ENCODE data around the gene USP13. TPM values are rescaled to one million over a fixed set of nuclear protein-coding genes. Genes with fewer than 3 reads are reported as not detected.

The USP13 gene
- total RNA-seq, 2 donors from 2014 or later, result 6.5 to 10.3 TPM

GRCh38 chr3:179833294-179833693, 180.5 kb downstream of the USP13 start:
- Mint-ChIP-seq H3K27ac (no peak overlapping the region), H3K36me3 (no peaks in the 10 kb centered on the region), H3K9me3 (no peaks in the 10 kb centered on the region)
- DNase-seq (ENCODE audit: low spot score in 2 of 2) (no peak), ATAC-seq (no peak)

DNA sequence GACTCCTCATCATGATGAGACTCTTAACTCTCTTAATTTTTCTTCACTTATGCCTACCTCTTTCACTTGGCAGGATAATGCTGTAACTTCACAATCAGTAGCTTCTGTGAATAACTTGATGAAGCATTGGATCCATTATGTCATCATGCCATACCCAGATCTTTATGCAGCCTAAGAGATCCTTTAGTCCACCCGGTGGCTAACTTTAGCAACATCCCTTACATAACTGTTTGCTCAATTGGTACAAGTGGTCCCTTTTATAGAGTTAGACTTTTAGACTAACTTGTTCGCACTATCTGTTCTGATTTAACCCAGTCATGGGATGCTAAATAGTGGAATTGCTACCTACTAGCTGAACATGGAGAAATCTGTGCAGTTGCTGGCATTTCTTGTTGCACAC, 184.5 kb downstream of the USP13 start:
- no peak for DNase-seq (ENCODE audit: low spot score in 2 of 2)
- ATAC-seq, result no peak
- Mint-ChIP-seq H3K9me3 (no peaks in the 10 kb centered on the region), H3K36me3 (no peaks in the 10 kb centered on the region), H3K27ac (no peak overlapping the region)

Other genes starting within 250 kb of the USP13 start
- 1 to 10 TPM in 1 of 2 donors, under 1 TPM in 1; 0.59 to 1.8 TPM for gene GNB4, start 201.6 kb upstream of the USP13 start, total RNA-seq
- gene ACTL6A, start 90.1 kb upstream of the USP13 start, total RNA-seq, result 100 to 1,000 TPM in 1 of 2 donors, 10 to 100 TPM in 1; 89.2 to 132 TPM
- gene MRPL47, start 48.4 kb upstream of the USP13 start, total RNA-seq, result 10 to 100 TPM; 45.6 to 62.7 TPM
- 100 to 1,000 TPM; 104 to 145 TPM for gene NDUFB5, start 48.2 kb upstream of the USP13 start, total RNA-seq

All from activated naive CD4-positive, alpha-beta T cell treated with anti-CD3 and anti-CD28 coated beads, Interleukin-2, amount 50 U/mL, for 72 hours (primary cell).